ENCODE measurements around the gene RTP2. TPM values are rescaled to one million over a fixed set of nuclear protein-coding genes. Genes with fewer than 3 reads are reported as not detected.

RTP2 gene
- total and polyA plus RNA-seq, 10 of the 15 experiments (the other 5 are each of a cell fraction or from before 2014, with no cell fraction given), result not detected

- Histone ChIP-seq H3K79me2 (ENCODE audit: control insufficient read depth, insufficient read depth, low read length) (no peaks in the 10 kb centered on the region), H2AFZ (ENCODE audit: control insufficient read depth, low read depth, low read length) (no peak overlapping the region), H3K9ac (ENCODE audit: control insufficient read depth, insufficient read depth, low read length) (no peak overlapping the region), H3K36me3 (ENCODE audit: control insufficient read depth in 2 of 2, insufficient read depth in 2 of 2, low read length in 1 of 2) (no peaks in the 10 kb centered on the region), H3K27me3 (replicated peaks in 1 of 2; ENCODE audit: control insufficient read depth in 2 of 2, insufficient read depth in 2 of 2, low read length in 1 of 2) (peaks cover 12 to 19% of the 10 kb centered on the region in 2 experiments), H3K4me2 (ENCODE audit: control insufficient read depth, insufficient read depth) (peak overlapping the region; percentile 83; the same call in 1 of the 2 replicates), H3K4me3 (0 out of 2 replicates have a peak overlapping the region, but pooled peaks have one; percentile 22), H4K20me1 (ENCODE audit: control insufficient read depth, insufficient read depth) (no peaks in the 10 kb centered on the region), H3K4me1 (ENCODE audit: control insufficient read depth, insufficient read depth, low read length) (no peaks in the 10 kb centered on the region; the same call in 1 of the 2 replicates), H3K27ac (ENCODE audit: control insufficient read depth, insufficient read depth) (no peak overlapping the region), H3K9me3 (replicated peaks; ENCODE audit: control insufficient read depth, insufficient read depth, low read length) (no peaks in the 10 kb centered on the region)
- FAIRE-seq (no peak), DNase-seq (ENCODE audit: low read depth, low spot score) (no peak), ATAC-seq (no peak)
- ChIA-PET RAD21 (ENCODE audit: unreplicated experiment) (interaction anchor here (1.1 to 7.2 kb wide), 8 partner anchors 12 to 1406 kb away, joined by 3 to 130 read pairs (median 8); no protein-coding TSS in a partner anchor), SMC1A (ENCODE audit: uncharacterized antibody, unreplicated experiment) (interaction anchor here (0.7 to 4.2 kb wide), 8 partner anchors 9 to 1406 kb away, joined by 3 to 118 read pairs (median 4); no protein-coding TSS in a partner anchor), CTCF (interaction anchor here (1.1 to 9.7 kb wide), 24 partner anchors 11 to 1412 kb away, joined by 3 to 437 read pairs (median 6); partner anchors contain the start of gene RTP4), POLR2A (no interaction called here)
- in situ Hi-C loops (cut with MboI), result loop anchor here (5.0 kb wide), 2 partner anchors 1304 to 1409 kb away; no protein-coding TSS in a partner anchor
- TF ChIP-seq EZH2 (IDR thresholded peaks at IDR 0.05; ENCODE audit: borderline replicate concordance, control insufficient read depth, low read depth, low read length) (peak; percentile 94; the same call in 1 of the 2 replicates), SRF (IDR thresholded peaks at IDR 0.05; ENCODE audit: low read depth in 2 of 2, low read length in 2 of 2) (no peak), SPI1 (IDR thresholded peaks at IDR 0.05; ENCODE audit: borderline replicate concordance, insufficient read depth, low read depth, low read length) (no peak)
- WGBS (ENCODE audit: insufficient coverage, insufficient replicate concordance, low lambda C conversion rate, missing lambda C conversion rate), result 1% methylated on average over 7 of the region's 7 CpGs
- no TSS peak for BruUV-seq (replicated peaks)
- intact Hi-C loops (cut with micrococcal nuclease; ENCODE audit: unreplicated experiment), result loop anchor here (10.0 kb wide), 1 partner anchor 1087 kb away; no protein-coding TSS in a partner anchor
These were observed 35.6 kb upstream of the RTP2 start for GRCh38 chr3:187738071-187738330.

GRCh38 chr3:187737368-187738070 lies 35.2 kb upstream of the RTP2 start:
- Histone ChIP-seq H3K9ac (ENCODE audit: control insufficient read depth, insufficient read depth, low read length) (no peak overlapping the region), H3K27me3 (replicated peaks in 1 of 2; ENCODE audit: control insufficient read depth in 2 of 2, insufficient read depth in 2 of 2, low read length in 1 of 2) (peaks cover 12 to 19% of the 10 kb centered on the region in 2 experiments), H3K9me3 (replicated peaks; ENCODE audit: control insufficient read depth, insufficient read depth, low read length) (no peaks in the 10 kb centered on the region), H3K27ac (ENCODE audit: control insufficient read depth, insufficient read depth) (no peak overlapping the region), H3K36me3 (ENCODE audit: control insufficient read depth in 2 of 2, insufficient read depth in 2 of 2, low read length in 1 of 2) (no peaks in the 10 kb centered on the region), H3K79me2 (ENCODE audit: control insufficient read depth, insufficient read depth, low read length) (no peaks in the 10 kb centered on the region), H3K4me1 (ENCODE audit: control insufficient read depth, insufficient read depth, low read length) (no peaks in the 10 kb centered on the region; the same call in 1 of the 2 replicates), H3K4me3 (0 out of 2 replicates have a peak overlapping the region, but pooled peaks have one; percentile 22), H2AFZ (ENCODE audit: control insufficient read depth, low read depth, low read length) (no peak overlapping the region), H3K4me2 (ENCODE audit: control insufficient read depth, insufficient read depth) (peak overlapping the region; percentile 83; the same call in 1 of the 2 replicates), H4K20me1 (ENCODE audit: control insufficient read depth, insufficient read depth) (no peaks in the 10 kb centered on the region)
- ChIA-PET POLR2A (interaction anchor here (0.6 to 0.7 kb wide), 2 partner anchors 831 to 1208 kb away, joined by 4 to 5 read pairs; no protein-coding TSS in a partner anchor), RAD21 (ENCODE audit: unreplicated experiment) (interaction anchor here (1.2 to 7.2 kb wide), 7 partner anchors 12 to 1406 kb away, joined by 4 to 130 read pairs (median 12); no protein-coding TSS in a partner anchor), CTCF (interaction anchor here (1.1 to 9.7 kb wide), 21 partner anchors 10 to 1412 kb away, joined by 3 to 437 read pairs (median 6); partner anchors contain the start of gene RTP4), SMC1A (ENCODE audit: uncharacterized antibody, unreplicated experiment) (interaction anchor here (0.6 to 4.2 kb wide), 8 partner anchors 9 to 1407 kb away, joined by 3 to 118 read pairs (median 4); no protein-coding TSS in a partner anchor)
- FAIRE-seq (no peak), ATAC-seq (no peak), DNase-seq (ENCODE audit: low read depth, low spot score) (no peak)
- intact Hi-C loops (cut with micrococcal nuclease; ENCODE audit: unreplicated experiment), result loop anchor here (10.0 kb wide), 1 partner anchor 1087 kb away; no protein-coding TSS in a partner anchor
- in situ Hi-C loops (cut with MboI), result loop anchor here (5.0 kb wide), 2 partner anchors 1305 to 1410 kb away; no protein-coding TSS in a partner anchor
- BruUV-seq (replicated peaks), result no TSS peak
- 4% methylated on average over 34 of the region's 41 CpGs for WGBS (ENCODE audit: insufficient coverage, insufficient replicate concordance, low lambda C conversion rate, missing lambda C conversion rate)
- TF ChIP-seq USF1 (IDR thresholded peaks at IDR 0.05; ENCODE audit: borderline replicate concordance, extremely low read length, insufficient read depth, low read depth, low read length) (no peak), BRCA1 (IDR thresholded peaks at IDR 0.05; ENCODE audit: low read depth, low read length) (no peak)

Data from GM12878 (cell line).